GM21423 (cell line): ENCODE results near the gene ADSS2.
"Not testable (repeated sequence)": the region's sequence is repeated elsewhere in the genome, so short reads cannot be mapped to it uniquely, and the experiment has no call there.

Experiments
- ATAC-seq: cut with Tn5 transposase; IDR thresholded peaks from one replicate; pipeline ENCODE4 v1.9.1; 2021; ENCODE audit warnings: mild to moderate bottlenecking, moderate library complexity; ENCODE audit not compliant: unreplicated experiment

The ADSS2 gene

GRCh38 chr1:244368279-244368678 lies 83.4 kb downstream of the ADSS2 start:
- no peak for ATAC-seq

- ATAC-seq, result no peak
Observed at GRCh38 chr1:244367399-244368114, 84.2 kb downstream of the ADSS2 start.

- no peak for ATAC-seq
Observed at GRCh38 chr1:244365809-244366208, 85.9 kb downstream of the ADSS2 start.

GRCh38 chr1:244365262-244365661 lies 86.4 kb downstream of the ADSS2 start:
- ATAC-seq, result not testable (repeated sequence)

- no peak for ATAC-seq
Observed at GRCh38 chr1:244362476-244362875, 89.2 kb downstream of the ADSS2 start.

GRCh38 chr1:244361764-244362473 lies 89.8 kb downstream of the ADSS2 start:
- no peak for ATAC-seq
